HepG2 (cell line): ENCODE results near the gene BCAS4. TPM values are rescaled to one million over a fixed set of nuclear protein-coding genes. Genes with fewer than 3 reads are reported as not detected.

ENCODE experiments used
- FIP1L1 ChIP-seq: fragments of 200-400 bp; formaldehyde crosslinking; IDR thresholded peaks from 2 replicates; pipeline ENCODE4 v1.6.1; 2018; ENCODE audit warnings: low read depth, mild to moderate bottlenecking, low read length, moderate library complexity, borderline replicate concordance; ENCODE audit not compliant: insufficient read depth
- MXD4 ChIP-seq: IDR thresholded peaks from 2 replicates; pipeline ENCODE4 v1.6.1; 2016; ENCODE audit warnings: mild to moderate bottlenecking, missing biosample characterization, missing genetic modification reagents
- RAD21 ChIP-seq: fragments of 450-650 bp; formaldehyde crosslinking; IDR thresholded peaks from 2 replicates; pipeline ENCODE4 v1.5.0; 2020; ENCODE audit warnings: mild to moderate bottlenecking
- SATB2 ChIP-seq: sonication (generic); formaldehyde crosslinking; IDR thresholded peaks from 2 replicates; pipeline ENCODE4 v1.5.0; 2020; ENCODE audit warnings: missing genetic modification reagents
- SMYD3 ChIP-seq: sonication (generic); formaldehyde crosslinking; IDR thresholded peaks from 2 replicates; pipeline ENCODE4 v1.8.1; 2023; ENCODE audit warnings: mild to moderate bottlenecking, missing genetic modification reagents
- ZNF12 ChIP-seq: sonication (generic); formaldehyde crosslinking; IDR thresholded peaks from 2 replicates; pipeline ENCODE4 v1.5.0; 2020; ENCODE audit warnings: missing genetic modification reagents
- ZNF34 ChIP-seq: sonication (generic); formaldehyde crosslinking; IDR thresholded peaks from 2 replicates; pipeline ENCODE4 v1.4.0; 2020; ENCODE audit warnings: mild to moderate bottlenecking, missing genetic modification reagents, borderline replicate concordance
- ZNF501 ChIP-seq: sonication (generic); formaldehyde crosslinking; IDR thresholded peaks from 2 replicates; pipeline ENCODE4 v1.5.1; 2020; ENCODE audit warnings: mild to moderate bottlenecking, moderate library complexity, missing genetic modification reagents
- ZNF674 ChIP-seq: sonication (generic); formaldehyde crosslinking; IDR thresholded peaks from 2 replicates; pipeline ENCODE4 v1.5.0; 2020; ENCODE audit warnings: low read depth, mild to moderate bottlenecking, missing genetic modification reagents
- ZNF792 ChIP-seq: IDR thresholded peaks from 2 replicates; pipeline ENCODE4 v1.6.1; 2016
- ZNF850 ChIP-seq: sonication (generic); formaldehyde crosslinking; conservative IDR thresholded peaks from 2 replicates; pipeline ENCODE4 v1.9.0; 2021; ENCODE audit warnings: mild to moderate bottlenecking, missing genetic modification reagents
- polyA plus RNA-seq, 8 experiments: library from polyadenylated mRNA; depleted of rRNA in 3 of 8; stranded (reverse) in 7 of 8; unstranded in 1 of 8; fragments of >200 nt; fragmentation: Illumina TruSeq in 4 of 8; extraction: Trizol in 4 of 8; gene quantifications; 2 replicates each; pipeline versions ENCODE4 v1.2.1 to v1.2.3, GENCODE V29; 2011 to 2016; ENCODE audit warnings: low read depth in 4 of 8, missing spikeins in 1 of 8, mixed read lengths in 1 of 8; ENCODE audit not compliant: insufficient read depth in 1 of 8
- total RNA-seq, 5 experiments: library from RNA; depleted of rRNA; stranded (reverse); fragments of >200 nt; fragmentation: Illumina TruSeq; extraction: Trizol; gene quantifications; 2 replicates each; pipeline ENCODE4 v1.2.3, GENCODE V29; 2016; ENCODE audit warnings: low read depth in 1 of 5
- TF ChIP-seq, protein P1 (sequence below): sonication (generic); formaldehyde crosslinking; IDR thresholded peaks from 2 replicates; pipeline ENCODE4 v1.4.0; 2020; ENCODE audit warnings: missing genetic modification reagents
- TF ChIP-seq, protein P2 (sequence below): sonication (generic); formaldehyde crosslinking; IDR thresholded peaks from 2 replicates; pipeline ENCODE4 v1.4.0; 2020; ENCODE audit warnings: missing genetic modification reagents
- TF ChIP-seq, protein P3 (sequence below): sonication (generic); formaldehyde crosslinking; IDR thresholded peaks from 2 replicates; pipeline ENCODE4 v1.4.0; 2020; ENCODE audit warnings: missing genetic modification reagents; ENCODE audit errors: not compliant biosample characterization
- TF ChIP-seq, protein P4 (sequence below): sonication (generic); formaldehyde crosslinking; IDR thresholded peaks from 2 replicates; pipeline ENCODE4 v1.5.1; 2020; ENCODE audit warnings: missing genetic modification reagents, mild to moderate bottlenecking, borderline replicate concordance
- TF ChIP-seq, protein P5 (sequence below): sonication (generic); formaldehyde crosslinking; IDR thresholded peaks from 2 replicates; pipeline ENCODE4 v1.5.0; 2020; ENCODE audit warnings: missing genetic modification reagents
- TF ChIP-seq, protein P6 (sequence below): sonication (generic); formaldehyde crosslinking; IDR thresholded peaks from 2 replicates; pipeline ENCODE4 v1.5.0; 2020; ENCODE audit warnings: mild to moderate bottlenecking, low read depth, missing genetic modification reagents, borderline replicate concordance

Gene BCAS4
- total and polyA plus RNA-seq, 2 of the 13 experiments (the other 11 are each of a cell fraction or from before 2014, with no cell fraction given), result 7.2 to 8.0 TPM

DNA sequence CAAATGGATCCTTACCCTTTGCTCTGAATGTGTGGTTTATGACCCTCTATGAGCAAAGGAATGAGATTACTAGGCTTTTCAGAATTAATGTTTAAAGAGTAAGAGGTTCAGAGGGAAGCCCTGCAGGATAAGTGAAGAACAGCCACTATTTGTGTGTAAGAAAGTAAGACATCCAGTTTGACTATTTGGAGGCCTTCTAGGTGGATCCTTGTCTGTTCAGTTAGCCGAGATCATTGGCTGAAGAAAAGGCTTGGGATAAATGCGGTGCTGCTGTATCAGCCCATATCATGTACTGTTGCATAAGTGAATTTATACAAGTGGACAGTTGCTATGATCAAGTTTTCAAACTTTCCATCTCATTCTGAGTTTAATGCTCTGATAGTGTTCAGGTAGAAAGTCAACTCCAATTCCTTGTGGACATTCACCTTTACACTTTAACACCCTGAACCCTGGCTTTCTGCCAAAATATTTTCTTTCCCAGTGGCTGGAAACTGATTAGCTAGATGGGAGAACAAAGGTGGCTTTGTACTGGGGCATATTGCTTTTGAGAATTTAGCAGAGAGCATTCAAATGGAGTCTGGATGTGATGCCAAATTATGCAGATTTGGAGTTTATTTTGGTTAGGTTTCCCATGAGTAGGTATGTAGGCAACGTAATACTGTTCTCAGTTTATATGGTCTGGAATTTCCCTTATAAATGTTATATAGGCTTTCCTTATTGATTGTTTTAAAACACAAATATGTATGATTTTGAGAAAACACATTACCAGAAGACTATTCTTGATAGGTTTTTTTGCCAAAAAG lies 48.5 kb upstream of the BCAS4 start (continued):
- TF ChIP-seq, protein P1, sequence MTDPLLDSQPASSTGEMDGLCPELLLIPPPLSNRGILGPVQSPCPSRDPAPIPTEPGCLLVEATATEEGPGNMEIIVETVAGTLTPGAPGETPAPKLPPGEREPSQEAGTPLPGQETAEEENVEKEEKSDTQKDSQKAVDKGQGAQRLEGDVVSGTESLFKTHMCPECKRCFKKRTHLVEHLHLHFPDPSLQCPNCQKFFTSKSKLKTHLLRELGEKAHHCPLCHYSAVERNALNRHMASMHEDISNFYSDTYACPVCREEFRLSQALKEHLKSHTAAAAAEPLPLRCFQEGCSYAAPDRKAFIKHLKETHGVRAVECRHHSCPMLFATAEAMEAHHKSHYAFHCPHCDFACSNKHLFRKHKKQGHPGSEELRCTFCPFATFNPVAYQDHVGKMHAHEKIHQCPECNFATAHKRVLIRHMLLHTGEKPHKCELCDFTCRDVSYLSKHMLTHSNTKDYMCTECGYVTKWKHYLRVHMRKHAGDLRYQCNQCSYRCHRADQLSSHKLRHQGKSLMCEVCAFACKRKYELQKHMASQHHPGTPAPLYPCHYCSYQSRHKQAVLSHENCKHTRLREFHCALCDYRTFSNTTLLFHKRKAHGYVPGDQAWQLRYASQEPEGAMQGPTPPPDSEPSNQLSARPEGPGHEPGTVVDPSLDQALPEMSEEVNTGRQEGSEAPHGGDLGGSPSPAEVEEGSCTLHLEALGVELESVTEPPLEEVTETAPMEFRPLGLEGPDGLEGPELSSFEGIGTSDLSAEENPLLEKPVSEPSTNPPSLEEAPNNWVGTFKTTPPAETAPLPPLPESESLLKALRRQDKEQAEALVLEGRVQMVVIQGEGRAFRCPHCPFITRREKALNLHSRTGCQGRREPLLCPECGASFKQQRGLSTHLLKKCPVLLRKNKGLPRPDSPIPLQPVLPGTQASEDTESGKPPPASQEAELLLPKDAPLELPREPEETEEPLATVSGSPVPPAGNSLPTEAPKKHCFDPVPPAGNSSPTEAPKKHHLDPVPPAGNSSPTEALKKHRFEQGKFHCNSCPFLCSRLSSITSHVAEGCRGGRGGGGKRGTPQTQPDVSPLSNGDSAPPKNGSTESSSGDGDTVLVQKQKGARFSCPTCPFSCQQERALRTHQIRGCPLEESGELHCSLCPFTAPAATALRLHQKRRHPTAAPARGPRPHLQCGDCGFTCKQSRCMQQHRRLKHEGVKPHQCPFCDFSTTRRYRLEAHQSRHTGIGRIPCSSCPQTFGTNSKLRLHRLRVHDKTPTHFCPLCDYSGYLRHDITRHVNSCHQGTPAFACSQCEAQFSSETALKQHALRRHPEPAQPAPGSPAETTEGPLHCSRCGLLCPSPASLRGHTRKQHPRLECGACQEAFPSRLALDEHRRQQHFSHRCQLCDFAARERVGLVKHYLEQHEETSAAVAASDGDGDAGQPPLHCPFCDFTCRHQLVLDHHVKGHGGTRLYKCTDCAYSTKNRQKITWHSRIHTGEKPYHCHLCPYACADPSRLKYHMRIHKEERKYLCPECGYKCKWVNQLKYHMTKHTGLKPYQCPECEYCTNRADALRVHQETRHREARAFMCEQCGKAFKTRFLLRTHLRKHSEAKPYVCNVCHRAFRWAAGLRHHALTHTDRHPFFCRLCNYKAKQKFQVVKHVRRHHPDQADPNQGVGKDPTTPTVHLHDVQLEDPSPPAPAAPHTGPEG, result no peak
- TF ChIP-seq, protein P2, sequence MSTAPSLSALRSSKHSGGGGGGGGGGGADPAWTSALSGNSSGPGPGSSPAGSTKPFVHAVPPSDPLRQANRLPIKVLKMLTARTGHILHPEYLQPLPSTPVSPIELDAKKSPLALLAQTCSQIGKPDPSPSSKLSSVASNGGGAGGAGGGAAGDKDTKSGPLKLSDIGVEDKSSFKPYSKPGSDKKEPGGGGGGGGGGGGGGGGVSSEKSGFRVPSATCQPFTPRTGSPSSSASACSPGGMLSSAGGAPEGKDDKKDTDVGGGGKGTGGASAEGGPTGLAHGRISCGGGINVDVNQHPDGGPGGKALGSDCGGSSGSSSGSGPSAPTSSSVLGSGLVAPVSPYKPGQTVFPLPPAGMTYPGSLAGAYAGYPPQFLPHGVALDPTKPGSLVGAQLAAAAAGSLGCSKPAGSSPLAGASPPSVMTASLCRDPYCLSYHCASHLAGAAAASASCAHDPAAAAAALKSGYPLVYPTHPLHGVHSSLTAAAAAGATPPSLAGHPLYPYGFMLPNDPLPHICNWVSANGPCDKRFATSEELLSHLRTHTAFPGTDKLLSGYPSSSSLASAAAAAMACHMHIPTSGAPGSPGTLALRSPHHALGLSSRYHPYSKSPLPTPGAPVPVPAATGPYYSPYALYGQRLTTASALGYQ (CRISPR knock-in tag), result no peak; the same call in 1 of the 2 replicates
- TF ChIP-seq ZNF501 (CRISPR knock-in tag) (no peak), ZNF792 (peak; percentile 65; the same call in 1 of the 2 replicates), ZNF850 (CRISPR knock-in tag) (no peak), SMYD3 (CRISPR knock-in tag) (no peak), ZNF12 (CRISPR knock-in tag) (no peak), ZNF674 (CRISPR knock-in tag) (no peak), ZNF34 (no peak), FIP1L1 (no peak), RAD21 (CRISPR knock-in tag) (no peak), SATB2 (CRISPR knock-in tag) (peak; percentile 23; the same call in 1 of the 2 replicates), MXD4 (CRISPR knock-in tag) (no peak)
- TF ChIP-seq, protein P3, sequence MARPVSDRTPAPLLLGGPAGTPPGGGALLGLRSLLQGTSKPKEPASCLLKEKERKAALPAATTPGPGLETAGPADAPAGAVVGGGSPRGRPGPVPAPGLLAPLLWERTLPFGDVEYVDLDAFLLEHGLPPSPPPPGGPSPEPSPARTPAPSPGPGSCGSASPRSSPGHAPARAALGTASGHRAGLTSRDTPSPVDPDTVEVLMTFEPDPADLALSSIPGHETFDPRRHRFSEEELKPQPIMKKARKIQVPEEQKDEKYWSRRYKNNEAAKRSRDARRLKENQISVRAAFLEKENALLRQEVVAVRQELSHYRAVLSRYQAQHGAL (CRISPR knock-in tag), result no peak
- TF ChIP-seq, protein P4, sequence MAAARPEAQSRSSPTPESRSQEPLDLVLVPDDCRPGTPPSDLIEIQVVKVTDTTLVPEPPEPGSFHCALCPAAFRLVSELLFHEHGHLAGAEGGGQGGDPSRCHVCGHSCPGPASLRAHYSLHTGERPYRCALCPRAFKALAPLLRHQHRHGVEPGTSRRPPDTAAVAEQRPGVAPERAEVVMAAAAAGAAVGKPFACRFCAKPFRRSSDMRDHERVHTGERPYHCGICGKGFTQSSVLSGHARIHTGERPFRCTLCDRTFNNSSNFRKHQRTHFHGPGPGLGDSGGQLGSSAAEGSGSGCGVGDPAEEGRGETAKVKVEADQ (CRISPR knock-in tag), result no peak; the same call in 1 of the 2 replicates
- TF ChIP-seq, protein P5, sequence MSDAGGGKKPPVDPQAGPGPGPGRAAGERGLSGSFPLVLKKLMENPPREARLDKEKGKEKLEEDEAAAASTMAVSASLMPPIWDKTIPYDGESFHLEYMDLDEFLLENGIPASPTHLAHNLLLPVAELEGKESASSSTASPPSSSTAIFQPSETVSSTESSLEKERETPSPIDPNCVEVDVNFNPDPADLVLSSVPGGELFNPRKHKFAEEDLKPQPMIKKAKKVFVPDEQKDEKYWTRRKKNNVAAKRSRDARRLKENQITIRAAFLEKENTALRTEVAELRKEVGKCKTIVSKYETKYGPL (CRISPR knock-in tag), result peak; percentile 89
- TF ChIP-seq, protein P6, sequence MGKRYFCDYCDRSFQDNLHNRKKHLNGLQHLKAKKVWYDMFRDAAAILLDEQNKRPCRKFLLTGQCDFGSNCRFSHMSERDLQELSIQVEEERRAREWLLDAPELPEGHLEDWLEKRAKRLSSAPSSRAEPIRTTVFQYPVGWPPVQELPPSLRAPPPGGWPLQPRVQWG (CRISPR knock-in tag), result no peak
